Activated naive CD8-positive, alpha-beta T cell treated with anti-CD3 and anti-CD28 coated beads, Interleukin-2, amount 10 ng/mL, durations not matched to agents 7 days and 5 days (primary cell): ENCODE measurements around the gene C1orf226. TPM values are rescaled to one million over a fixed set of nuclear protein-coding genes. Genes with fewer than 3 reads are reported as not detected.
"Not testable (repeated sequence)": the region's sequence is repeated elsewhere in the genome, so short reads cannot be mapped to it uniquely, and the experiment has no call there.

Experiments used
- ATAC-seq: fragments of 150-1000 bp; cut with Tn5 transposase; one replicate; pipeline ENCODE4 v1.10.0; 2021; ENCODE audit warnings: low read depth, moderate library complexity
- POLR2A ChIA-PET: fragments of 350-600 bp; sonication (Branson Sonifier 250); formaldehyde crosslinking; loops from one replicate; lab custom pipeline; 2021; ENCODE audit warnings: antibody characterized with exemption; lab: Charles Lee
- DNase-seq: peaks from one replicate; pipeline ENCODE4 v3.0.0; 2021
- H3K27ac Mint-ChIP-seq: one replicate; pipeline ENCODE4 v1.8.0; 2022; ENCODE audit warnings: mild to moderate bottlenecking, mixed read lengths
- H3K27me3 Mint-ChIP-seq: one replicate; pipeline ENCODE4 v1.8.0; 2022; ENCODE audit warnings: mild to moderate bottlenecking, moderate library complexity, mixed read lengths
- H3K36me3 Mint-ChIP-seq: one replicate; pipeline ENCODE4 v1.8.0; 2021; ENCODE audit warnings: mild to moderate bottlenecking, mixed read lengths
- H3K4me1 Mint-ChIP-seq: one replicate; pipeline ENCODE4 v1.8.0; 2021; ENCODE audit warnings: mixed read lengths
- H3K4me3 Mint-ChIP-seq: one replicate; pipeline ENCODE4 v1.8.0; 2022; ENCODE audit warnings: mild to moderate bottlenecking, moderate library complexity, mixed read lengths
- H3K9me3 Mint-ChIP-seq: one replicate; pipeline ENCODE4 v1.8.0; 2021; ENCODE audit warnings: mixed read lengths
- microRNA-seq: library from miRNA; unstranded; fragments of <30 nt; microRNA quantifications from one replicate; pipeline ENCODE4 v1.2.0, GENCODE V29; 2022
- total RNA-seq, 2 experiments: library from RNA; stranded (reverse); gene quantifications; one replicate each; pipeline ENCODE4 v1.2.3, GENCODE V29; 2021

C1orf226 gene
- total RNA-seq, 2 experiments from 2014 or later: 0.06 TPM; not detected in 1

- H3K4me3 Mint-ChIP-seq: no peak overlapping the region
- no peaks in the 10 kb centered on the region for H3K9me3 Mint-ChIP-seq
Observed at GRCh38 chr1:162417650-162418049, 36.1 kb downstream of the C1orf226 start.

DNA sequence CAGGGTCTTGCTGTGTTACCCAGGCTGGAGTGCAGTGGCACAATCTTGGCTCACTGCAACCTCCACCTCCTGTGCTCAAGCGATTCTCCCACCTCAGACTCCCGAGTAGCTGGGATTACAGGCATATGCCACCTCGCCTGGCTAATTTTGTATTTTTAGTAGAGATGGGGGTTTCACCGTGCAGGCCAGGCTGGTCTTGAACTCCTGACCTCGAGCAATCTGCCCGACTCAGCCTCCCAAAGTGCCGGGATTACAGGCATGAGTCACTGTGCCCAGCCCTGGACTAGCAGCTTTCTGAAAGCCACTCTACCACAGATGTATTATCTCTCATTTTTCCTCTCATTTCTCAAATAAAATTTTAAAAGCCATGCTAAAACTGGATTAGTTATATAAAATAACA is 37.1 kb downstream of the C1orf226 start:
- H3K36me3 Mint-ChIP-seq, H3K4me3 Mint-ChIP-seq, H3K4me1 Mint-ChIP-seq, H3K27ac Mint-ChIP-seq, POLR2A ChIA-PET, DNase-seq, ATAC-seq, H3K9me3 Mint-ChIP-seq: not testable (repeated sequence)
- peaks cover 12% of the 10 kb centered on the region for H3K27me3 Mint-ChIP-seq

More at GRCh38 chr1:162417650-162418049, 36.1 kb downstream of the C1orf226 start:
- H3K4me1 Mint-ChIP-seq: peaks cover 3% of the 10 kb centered on the region
- H3K36me3 Mint-ChIP-seq: no peaks in the 10 kb centered on the region
- POLR2A ChIA-PET: no interaction called here
- no peak overlapping the region for H3K27ac Mint-ChIP-seq
- DNase-seq (no peak), ATAC-seq (no peak)
- peaks cover 6% of the 10 kb centered on the region for H3K27me3 Mint-ChIP-seq

DNA sequence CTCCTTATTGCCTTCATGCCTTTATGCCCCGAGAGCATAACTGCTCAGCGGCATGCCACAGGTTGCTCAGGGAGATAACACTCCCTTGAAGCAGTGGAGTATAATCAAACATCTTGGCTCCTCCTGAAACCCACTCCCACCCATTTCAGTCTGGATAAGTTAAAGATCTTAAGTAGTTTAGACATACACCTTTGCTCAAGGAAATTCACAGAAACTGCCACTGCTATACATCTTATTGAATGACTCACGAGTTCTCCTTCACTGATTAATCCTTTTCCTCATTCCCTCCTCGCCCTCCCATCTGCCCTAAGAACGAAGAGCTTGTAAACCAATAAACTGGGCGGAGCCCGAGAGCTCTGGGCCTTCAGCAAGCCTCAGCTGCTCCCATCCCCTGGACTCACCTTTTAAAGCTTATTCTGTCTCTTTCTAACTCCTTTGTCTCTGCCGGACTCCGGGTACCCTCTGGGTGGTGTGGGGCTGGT is 38.0 kb downstream of the C1orf226 start:
- ATAC-seq, H3K4me3 Mint-ChIP-seq, H3K27ac Mint-ChIP-seq, H3K9me3 Mint-ChIP-seq, POLR2A ChIA-PET, H3K36me3 Mint-ChIP-seq, DNase-seq, H3K4me1 Mint-ChIP-seq: not testable (repeated sequence)
- peaks cover 14% of the 10 kb centered on the region for H3K27me3 Mint-ChIP-seq

DNA sequence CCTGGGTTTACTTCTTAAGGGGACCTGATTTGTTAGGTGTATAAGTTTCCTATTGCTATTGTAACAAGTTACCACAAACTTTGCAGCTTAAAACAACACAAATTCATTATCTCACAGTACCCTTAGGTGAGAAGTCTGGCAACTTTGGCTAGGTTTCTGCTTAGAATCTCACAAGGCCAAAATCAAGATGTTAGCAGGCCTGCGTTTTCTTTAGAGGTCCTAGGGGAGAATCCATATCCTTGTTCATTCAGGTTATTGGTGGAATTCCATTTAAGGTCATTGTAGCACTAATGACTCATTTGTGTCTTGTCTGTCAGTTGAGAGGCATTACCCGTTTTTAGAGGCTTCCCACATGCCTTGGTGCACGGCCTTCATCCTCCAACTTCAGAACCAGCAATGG is 38.6 kb downstream of the C1orf226 start:
- ATAC-seq: no peak
- Mint-ChIP-seq H3K9me3 (no peaks in the 10 kb centered on the region), H3K4me1 (peaks cover 3% of the 10 kb centered on the region), H3K36me3 (no peaks in the 10 kb centered on the region), H3K27ac (no peak overlapping the region), H3K4me3 (no peak overlapping the region), H3K27me3 (peaks cover 17% of the 10 kb centered on the region)
- POLR2A ChIA-PET: no interaction called here
- DNase-seq: no peak

GRCh38 chr1:162421258-162422164 is 40.0 kb downstream of the C1orf226 start:
- Mint-ChIP-seq H3K4me1 (peaks cover 3% of the 10 kb centered on the region), H3K9me3 (peaks cover 2% of the 10 kb centered on the region), H3K27me3 (peaks cover 14% of the 10 kb centered on the region), H3K36me3 (no peaks in the 10 kb centered on the region), H3K4me3 (no peak overlapping the region), H3K27ac (no peak overlapping the region)
- no peak for DNase-seq
- no peak for ATAC-seq
- POLR2A ChIA-PET: no interaction called here

- ATAC-seq: no peak
- peaks cover 2% of the 10 kb centered on the region for H3K9me3 Mint-ChIP-seq
- H3K27me3 Mint-ChIP-seq: peaks cover 13% of the 10 kb centered on the region
- DNase-seq: no peak
- POLR2A ChIA-PET: no interaction called here
- H3K4me1 Mint-ChIP-seq: peaks cover 3% of the 10 kb centered on the region
- no peak overlapping the region for H3K27ac Mint-ChIP-seq
- no peaks in the 10 kb centered on the region for H3K36me3 Mint-ChIP-seq
- H3K4me3 Mint-ChIP-seq: no peak overlapping the region
Observed at GRCh38 chr1:162422662-162423375, 41.3 kb downstream of the C1orf226 start.

- no peaks in the 10 kb centered on the region for H3K4me1 Mint-ChIP-seq
- no peaks in the 10 kb centered on the region for H3K36me3 Mint-ChIP-seq
- DNase-seq (no peak), ATAC-seq (no peak)
- H3K27me3 Mint-ChIP-seq: peaks cover 5% of the 10 kb centered on the region
- no peaks in the 10 kb centered on the region for H3K9me3 Mint-ChIP-seq
- no peak overlapping the region for H3K27ac Mint-ChIP-seq
- POLR2A ChIA-PET: no interaction called here
- no peak overlapping the region for H3K4me3 Mint-ChIP-seq
Observed at GRCh38 chr1:162430583-162430982, 49.1 kb downstream of the C1orf226 start.

- H3K4me3 Mint-ChIP-seq, ATAC-seq: not testable (repeated sequence)
Observed at GRCh38 chr1:162432977-162433713, 51.6 kb downstream of the C1orf226 start.

More at GRCh38 chr1:162432977-162433713, 51.6 kb downstream of the C1orf226 start:
- H3K27me3 Mint-ChIP-seq, POLR2A ChIA-PET, H3K9me3 Mint-ChIP-seq, H3K4me1 Mint-ChIP-seq, H3K27ac Mint-ChIP-seq, DNase-seq, H3K36me3 Mint-ChIP-seq: not testable (repeated sequence)

Small RNA genes lying within 50 kb of the gene (microRNA-seq; reads per million reads assigned to microRNA genes)
- not detected for gene MIR556

Other genes starting within 250 kb of the C1orf226 start
- gene SPATA46, start 4.9 kb upstream of the C1orf226 start, total RNA-seq: not detected
- not detected for gene SH2D1B, start 30.4 kb downstream of the C1orf226 start, total RNA-seq
- 10 to 100 TPM; 60.2 to 62.6 TPM for gene UHMK1, start 116.1 kb downstream of the C1orf226 start, total RNA-seq
- 10 to 100 TPM; 15.4 to 15.9 TPM for gene UAP1, start 180.0 kb downstream of the C1orf226 start, total RNA-seq